GM19035 (cell line): ENCODE data around the gene POLA2.
"Not testable (repeated sequence)": the region's sequence is repeated elsewhere in the genome, so short reads cannot be mapped to it uniquely, and the experiment has no call there.

ENCODE experiments used
- ATAC-seq: cut with Tn5 transposase; IDR thresholded peaks from one replicate; pipeline ENCODE4 v1.9.1; 2021; ENCODE audit not compliant: unreplicated experiment

POLA2 gene

GRCh38 chr11:65241134-65241533, 20.6 kb upstream of the POLA2 start:
- no peak for ATAC-seq

GRCh38 chr11:65241692-65242091, 20.1 kb upstream of the POLA2 start:
- no peak for ATAC-seq

GRCh38 chr11:65242389-65242788, 19.4 kb upstream of the POLA2 start:
- no peak for ATAC-seq

GRCh38 chr11:65243797-65244196, 18.0 kb upstream of the POLA2 start:
- ATAC-seq, result no peak

GRCh38 chr11:65245046-65245445, 16.7 kb upstream of the POLA2 start:
- ATAC-seq, result not testable (repeated sequence)

GRCh38 chr11:65246506-65246905, 15.3 kb upstream of the POLA2 start:
- no peak for ATAC-seq

GRCh38 chr11:65248184-65248710, 13.5 kb upstream of the POLA2 start:
- not testable (repeated sequence) for ATAC-seq

GRCh38 chr11:65251476-65251875, 10.3 kb upstream of the POLA2 start:
- ATAC-seq, result no peak

- no peak for ATAC-seq
These were observed 7.0 kb upstream of the POLA2 start for GRCh38 chr11:65254724-65255123.

GRCh38 chr11:65258988-65259387, 2.8 kb upstream of the POLA2 start:
- ATAC-seq, result no peak

- no peak for ATAC-seq
These were observed 1.5 kb upstream of the POLA2 start for GRCh38 chr11:65260302-65260701.

GRCh38 chr11:65260756-65261590, 789 bp upstream of the POLA2 start:
- no peak for ATAC-seq

- ATAC-seq, result no peak
These were observed 569 bp downstream of the POLA2 start for GRCh38 chr11:65262381-65262680.

- ATAC-seq, result no peak
These were observed 1.0 kb downstream of the POLA2 start for GRCh38 chr11:65262776-65263175.

GRCh38 chr11:65264747-65265146, 3.0 kb downstream of the POLA2 start:
- ATAC-seq, result not testable (repeated sequence)

GRCh38 chr11:65266210-65266609, 4.4 kb downstream of the POLA2 start:
- no peak for ATAC-seq

- no peak for ATAC-seq
These were observed 13.2 kb downstream of the POLA2 start for GRCh38 chr11:65274735-65275682.

- ATAC-seq, result no peak
These were observed 14.1 kb downstream of the POLA2 start for GRCh38 chr11:65275906-65276305.

GRCh38 chr11:65277631-65278277, 16.0 kb downstream of the POLA2 start:
- ATAC-seq, result no peak

- ATAC-seq, result no peak
These were observed 16.6 kb downstream of the POLA2 start for GRCh38 chr11:65278356-65278755.

- ATAC-seq, result no peak
These were observed 17.5 kb downstream of the POLA2 start for GRCh38 chr11:65279279-65279678.
